HEK293T (cell line): ENCODE data around the gene KRTAP5-5.

Experiments
- BHLHE40 ChIP-seq: fragments of 450-650 bp; IDR thresholded peaks from 2 replicates; pipeline ENCODE4 v1.6.1; 2016; ENCODE audit warnings: mild to moderate bottlenecking, moderate library complexity, borderline replicate concordance
- ELF4 ChIP-seq: fragments of 450-650 bp; IDR thresholded peaks from 2 replicates; pipeline ENCODE4 v1.6.1; 2017; ENCODE audit warnings: antibody characterized with exemption
- FOXA1 ChIP-seq: fragments of 450-650 bp; IDR thresholded peaks from 2 replicates; pipeline ENCODE4 v1.6.1; 2016; ENCODE audit warnings: mild to moderate bottlenecking
- HDGF ChIP-seq: fragments of 450-650 bp; IDR thresholded peaks from 2 replicates; pipeline ENCODE4 v1.6.1; 2017; ENCODE audit warnings: antibody characterized with exemption, borderline replicate concordance
- NFRKB ChIP-seq: fragments of 450-650 bp; IDR thresholded peaks from 2 replicates; pipeline ENCODE4 v1.6.1; 2016; ENCODE audit warnings: mild to moderate bottlenecking, moderate library complexity
- SP1 ChIP-seq: fragments of 450-650 bp; IDR thresholded peaks from 2 replicates; pipeline ENCODE4 v1.6.1; 2017

- TF ChIP-seq SP1, result no peak
- no peak for TF ChIP-seq FOXA1
- TF ChIP-seq NFRKB, result no peak
- no peak for TF ChIP-seq BHLHE40
- TF ChIP-seq ELF4, result no peak
- TF ChIP-seq HDGF, result no peak
Measured at GRCh38 chr11:1645357-1645821, 15.8 kb downstream of the KRTAP5-5 start.
